Smooth muscle cell (in vitro differentiated cells): ENCODE measurements around the gene ARHGDIG. TPM values are rescaled to one million over a fixed set of nuclear protein-coding genes. Genes with fewer than 3 reads are reported as not detected.

Experiments
- DNase-seq: peaks from one replicate; lab custom pipeline; 2025; ENCODE audit not compliant: unreplicated experiment; lab: John Stamatoyannopoulos, UW
- H2AFZ ChIP-seq: fragments of 200-600 bp; sonication (generic); 2 replicates; pipeline ENCODE4 v1.6.0; 2016; ENCODE audit warnings: antibody characterized with exemption, low read depth, mild to moderate bottlenecking
- H3F3A ChIP-seq: fragments of 200-600 bp; sonication (generic); 2 replicates; pipeline ENCODE4 v1.6.0; 2017; ENCODE audit warnings: antibody characterized with exemption, low read depth
- H3K27ac ChIP-seq: fragments of 200-600 bp; sonication (generic); 2 replicates; pipeline ENCODE4 v1.5.1; 2016; ENCODE audit warnings: low read depth, mild to moderate bottlenecking
- H3K27me3 ChIP-seq: fragments of 200-600 bp; sonication (generic); 2 replicates; pipeline ENCODE4 v1.6.1; 2016; ENCODE audit warnings: low read depth, mild to moderate bottlenecking
- H3K36me3 ChIP-seq: fragments of 200-600 bp; sonication (generic); 2 replicates; pipeline ENCODE4 v1.5.1; 2016; ENCODE audit warnings: low read depth
- H3K4me1 ChIP-seq: fragments of 200-600 bp; sonication (generic); 2 replicates; pipeline ENCODE4 v1.5.1; 2016; ENCODE audit warnings: low read depth
- H3K4me2 ChIP-seq: fragments of 200-600 bp; sonication (generic); 2 replicates; pipeline ENCODE4 v1.6.0; 2016; ENCODE audit warnings: mild to moderate bottlenecking
- H3K4me3 ChIP-seq: fragments of 200-600 bp; sonication (generic); 2 replicates; pipeline ENCODE4 v1.5.1; 2016; ENCODE audit warnings: mild to moderate bottlenecking
- H3K79me2 ChIP-seq: fragments of 200-600 bp; sonication (generic); 2 replicates; pipeline ENCODE4 v1.6.0; 2016; ENCODE audit warnings: low read depth, mild to moderate bottlenecking
- H3K9ac ChIP-seq: fragments of 200-600 bp; sonication (generic); 2 replicates; pipeline ENCODE4 v1.6.0; 2016; ENCODE audit warnings: low read depth
- H3K9me3 ChIP-seq: fragments of 200-600 bp; sonication (generic); replicated peaks from 2 replicates; pipeline ENCODE4 v1.5.1; 2016; ENCODE audit warnings: low read depth
- H4K20me1 ChIP-seq: fragments of 200-600 bp; sonication (generic); 2 replicates; pipeline ENCODE4 v1.6.0; 2016; ENCODE audit warnings: low read depth
- CTCF ChIP-seq: fragments of 200-600 bp; sonication (generic); IDR thresholded peaks from 2 replicates; pipeline ENCODE4 v1.5.1; 2017; ENCODE audit warnings: borderline replicate concordance, mild to moderate bottlenecking, antibody characterized with exemption; ENCODE audit not compliant: insufficient read depth, poor library complexity, severe bottlenecking
- WGBS: methylation state at CpG from one replicate; pipeline ENCODE4 v1.1.7; 2016; ENCODE audit warnings: low lambda C conversion rate; 5-methylcytosine and 5-hydroxymethylcytosine counted together
- polyA plus RNA-seq: library from polyadenylated mRNA; unstranded; fragments of >200 nt; fragmentation: Nextera tagmentation; extraction: Ambion mirVana; gene quantifications from 2 replicates; pipeline ENCODE4 v1.2.1, GENCODE V29; 2016
- total RNA-seq: library from RNA; depleted of rRNA; stranded (reverse); fragments of >200 nt; gene quantifications from 2 replicates; pipeline ENCODE4 v1.2.3, GENCODE V29; 2014

Gene ARHGDIG
- total and polyA plus RNA-seq, 2 experiments from 2014 or later: 0.58 to 2.9 TPM

GRCh38 chr16:269061-269796 is 11.2 kb upstream of the ARHGDIG start:
- no peak for DNase-seq
- H4K20me1 ChIP-seq: no peaks in the 10 kb centered on the region
- H3K27ac ChIP-seq: no peak overlapping the region
- no peaks in the 10 kb centered on the region for H3K4me1 ChIP-seq
- TF ChIP-seq CTCF: no peak
- H3K79me2 ChIP-seq: no peaks in the 10 kb centered on the region
- H2AFZ ChIP-seq: no peak overlapping the region
- no peaks in the 10 kb centered on the region for H3K27me3 ChIP-seq
- WGBS: 94% methylated on average over 22 of the region's 24 CpGs
- H3K4me3 ChIP-seq: no peak overlapping the region
- no peaks in the 10 kb centered on the region for H3K36me3 ChIP-seq
- H3K9ac ChIP-seq: no peak overlapping the region
- no peaks in the 10 kb centered on the region for H3K9me3 ChIP-seq
- no peaks in the 10 kb centered on the region for H3F3A ChIP-seq
- H3K4me2 ChIP-seq: no peak overlapping the region

GRCh38 chr16:270381-271255 is 9.8 kb upstream of the ARHGDIG start:
- H3K27me3 ChIP-seq: peaks cover 5% of the 10 kb centered on the region
- no peak for TF ChIP-seq CTCF
- WGBS: 97% methylated on average over 28 of the region's 34 CpGs
- no peak overlapping the region for H2AFZ ChIP-seq
- H3K4me1 ChIP-seq: peaks cover 3% of the 10 kb centered on the region
- no peak for DNase-seq
- no peak overlapping the region for H3K27ac ChIP-seq
- H3K4me2 ChIP-seq: no peak overlapping the region
- H3K4me3 ChIP-seq: no peak overlapping the region
- H3K36me3 ChIP-seq: no peaks in the 10 kb centered on the region
- no peaks in the 10 kb centered on the region for H3F3A ChIP-seq
- no peaks in the 10 kb centered on the region for H3K9me3 ChIP-seq
- H3K9ac ChIP-seq: no peak overlapping the region
- H3K79me2 ChIP-seq: no peaks in the 10 kb centered on the region
- H4K20me1 ChIP-seq: no peaks in the 10 kb centered on the region

- H3K27me3 ChIP-seq: peaks cover 5% of the 10 kb centered on the region
- H4K20me1 ChIP-seq: no peaks in the 10 kb centered on the region
- H3K27ac ChIP-seq: no peak overlapping the region
- no peaks in the 10 kb centered on the region for H3K79me2 ChIP-seq
- TF ChIP-seq CTCF: no peak
- no peak overlapping the region for H3K4me3 ChIP-seq
- no peaks in the 10 kb centered on the region for H3F3A ChIP-seq
- no peak overlapping the region for H3K4me2 ChIP-seq
- H2AFZ ChIP-seq: no peak overlapping the region
- no peak for DNase-seq
- no peaks in the 10 kb centered on the region for H3K9me3 ChIP-seq
- no peak overlapping the region for H3K9ac ChIP-seq
- WGBS: 91% methylated on average over 26 of the region's 36 CpGs
- H3K4me1 ChIP-seq: peaks cover 3% of the 10 kb centered on the region
- H3K36me3 ChIP-seq: no peaks in the 10 kb centered on the region
Measured at GRCh38 chr16:272633-273546, 7.5 kb upstream of the ARHGDIG start.
